ENCODE measurements around the gene DYRK1A. TPM values are rescaled to one million over a fixed set of nuclear protein-coding genes. Genes with fewer than 3 reads are reported as not detected.
A peak's percentile ranks its signal among the peaks of the same experiment; 100 is the strongest.

DYRK1A gene
- total and polyA plus RNA-seq, 7 donors: 21.5 to 105 (median 79.9) TPM

- WGBS, 3 donors: 22 to 35% (median 24%) methylated on average over 5 of the region's 5 CpGs
- DNase-seq (no peak), ATAC-seq (peak in 1 of 4 donors; percentile 12)
- H3K27me3 ChIP-seq (ENCODE audit: insufficient read depth in 3 of 3, low read length in 2 of 3): no peaks in the 10 kb centered on the region
- H3K27ac ChIP-seq: peak overlapping the region; percentile 61
- no peak for TF ChIP-seq CTCF (IDR thresholded peaks at IDR 0.05)
- no peaks in the 10 kb centered on the region for H3K9me3 ChIP-seq
- intact Hi-C loops (cut with DNase I): loop anchor here (10.0 kb wide), 2 partner anchors 207 to 277 kb away; no protein-coding TSS in a partner anchor
- no peaks in the 10 kb centered on the region for H3K36me3 ChIP-seq (ENCODE audit: insufficient read depth in 1 of 2, low read depth in 1 of 2)
- peaks cover 72% of the 10 kb centered on the region for H3K4me1 ChIP-seq
- H3K4me3 ChIP-seq: peak overlapping the region; percentile 16
These were observed 95.7 kb downstream of the DYRK1A start for GRCh38 chr21:37462087-37462861.

GRCh38 chr21:37463083-37463801 is 96.7 kb downstream of the DYRK1A start:
- no peaks in the 10 kb centered on the region for H3K27me3 ChIP-seq (ENCODE audit: insufficient read depth in 3 of 3, low read length in 2 of 3)
- peak; percentile 52 for TF ChIP-seq CTCF (IDR thresholded peaks at IDR 0.05)
- 26 to 32% (median 28%) methylated on average over 6 of the region's 6 CpGs for WGBS, 3 donors
- peaks cover 64% of the 10 kb centered on the region for H3K4me1 ChIP-seq
- DNase-seq (no peak), ATAC-seq (peak; percentile 53 to 62 (median 58))
- H3K36me3 ChIP-seq (ENCODE audit: insufficient read depth in 1 of 2, low read depth in 1 of 2): no peaks in the 10 kb centered on the region
- peak overlapping the region; percentile 30 for H3K4me3 ChIP-seq
- peak overlapping the region; percentile 61 for H3K27ac ChIP-seq
- intact Hi-C loops (cut with DNase I): loop anchor here (10.0 kb wide), 2 partner anchors 208 to 278 kb away; no protein-coding TSS in a partner anchor
- H3K9me3 ChIP-seq: no peaks in the 10 kb centered on the region

- no peaks in the 10 kb centered on the region for H3K27me3 ChIP-seq (ENCODE audit: insufficient read depth in 3 of 3, low read length in 2 of 3)
- no peaks in the 10 kb centered on the region for H3K9me3 ChIP-seq
- no peak for TF ChIP-seq CTCF (IDR thresholded peaks at IDR 0.05)
- 92 to 99% (median 92%) methylated on average over 3 of the region's 3 CpGs for WGBS, 3 donors
- intact Hi-C loops (cut with DNase I): loop anchor here (10.0 kb wide), 2 partner anchors 212 to 282 kb away; no protein-coding TSS in a partner anchor
- H3K4me3 ChIP-seq: no peak overlapping the region
- ATAC-seq (no peak), DNase-seq (no peak)
- H3K27ac ChIP-seq: no peak overlapping the region
- H3K36me3 ChIP-seq (ENCODE audit: insufficient read depth in 1 of 2, low read depth in 1 of 2): no peaks in the 10 kb centered on the region
- H3K4me1 ChIP-seq: peaks cover 44% of the 10 kb centered on the region
These were observed 100.5 kb downstream of the DYRK1A start for GRCh38 chr21:37467082-37467481.

- no peak for ATAC-seq
- intact Hi-C loops (cut with DNase I): loop anchor here (10.0 kb wide), 2 partner anchors 214 to 284 kb away; no protein-coding TSS in a partner anchor
- Histone ChIP-seq H3K27me3 (ENCODE audit: insufficient read depth in 3 of 3, low read length in 2 of 3) (no peaks in the 10 kb centered on the region), H3K4me3 (no peak overlapping the region), H3K4me1 (peaks cover 47% of the 10 kb centered on the region), H3K36me3 (ENCODE audit: insufficient read depth in 1 of 2, low read depth in 1 of 2) (peaks cover 0 to 8% of the 10 kb centered on the region in 2 donors), H3K9me3 (no peaks in the 10 kb centered on the region), H3K27ac (peak overlapping the region; percentile 12)
- no peak for DNase-seq
- no peak for TF ChIP-seq CTCF (IDR thresholded peaks at IDR 0.05)
- WGBS, 3 donors: 88 to 97% (median 91%) methylated on average over 4 of the region's 4 CpGs
These were observed 102.3 kb downstream of the DYRK1A start for GRCh38 chr21:37468909-37469308.

All from psoas muscle (tissue), 8 donors.